Measurements from ENCODE around the gene ITGB1BP2.

DNA sequence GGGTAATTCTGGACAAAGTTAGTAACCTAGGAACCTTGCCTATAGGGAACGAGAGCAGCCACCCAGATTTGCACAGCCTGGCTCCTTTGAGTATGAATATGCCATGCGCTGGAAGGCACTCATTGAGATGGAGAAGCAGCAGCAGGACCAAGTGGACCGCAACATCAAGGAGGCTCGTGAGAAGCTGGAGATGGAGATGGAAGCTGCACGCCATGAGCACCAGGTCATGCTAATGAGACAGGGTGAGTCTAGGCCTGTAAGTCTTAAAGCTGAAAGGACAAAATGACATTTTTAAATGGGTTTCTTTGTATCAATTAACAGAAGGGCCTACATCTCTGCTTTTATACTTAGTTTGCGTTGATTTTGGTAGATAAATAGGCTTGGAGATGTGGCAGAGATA, 4.7 kb upstream of the ITGB1BP2 start:
- TF ChIP-seq, protein P1, sequence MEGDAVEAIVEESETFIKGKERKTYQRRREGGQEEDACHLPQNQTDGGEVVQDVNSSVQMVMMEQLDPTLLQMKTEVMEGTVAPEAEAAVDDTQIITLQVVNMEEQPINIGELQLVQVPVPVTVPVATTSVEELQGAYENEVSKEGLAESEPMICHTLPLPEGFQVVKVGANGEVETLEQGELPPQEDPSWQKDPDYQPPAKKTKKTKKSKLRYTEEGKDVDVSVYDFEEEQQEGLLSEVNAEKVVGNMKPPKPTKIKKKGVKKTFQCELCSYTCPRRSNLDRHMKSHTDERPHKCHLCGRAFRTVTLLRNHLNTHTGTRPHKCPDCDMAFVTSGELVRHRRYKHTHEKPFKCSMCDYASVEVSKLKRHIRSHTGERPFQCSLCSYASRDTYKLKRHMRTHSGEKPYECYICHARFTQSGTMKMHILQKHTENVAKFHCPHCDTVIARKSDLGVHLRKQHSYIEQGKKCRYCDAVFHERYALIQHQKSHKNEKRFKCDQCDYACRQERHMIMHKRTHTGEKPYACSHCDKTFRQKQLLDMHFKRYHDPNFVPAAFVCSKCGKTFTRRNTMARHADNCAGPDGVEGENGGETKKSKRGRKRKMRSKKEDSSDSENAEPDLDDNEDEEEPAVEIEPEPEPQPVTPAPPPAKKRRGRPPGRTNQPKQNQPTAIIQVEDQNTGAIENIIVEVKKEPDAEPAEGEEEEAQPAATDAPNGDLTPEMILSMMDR (IDR thresholded peaks at IDR 0.05), result no peak
- no peak for TF ChIP-seq EZH2 (IDR thresholded peaks at IDR 0.05)
